H1 (cell line): ENCODE measurements around the gene ARHGAP8. TPM values are rescaled to one million over a fixed set of nuclear protein-coding genes. Genes with fewer than 3 reads are reported as not detected.

Experiments used
- polyA plus RNA-seq, 7 experiments: library from polyadenylated mRNA; depleted of rRNA in 3 of 7; stranded (reverse) in 5 of 7; unstranded in 2 of 7; fragments of >200 nt in 5 of 7; fragments of 200-250 nt in 2 of 7; gene quantifications; 1 replicate in 5 of 7; 2 replicates in 1 of 7; 4 replicates in 1 of 7; pipeline versions ENCODE4 v1.2.1 to v1.2.3, GENCODE V29; 2011 to 2013; ENCODE audit warnings: missing spikeins in 2 of 7, mixed read lengths in 2 of 7
- total RNA-seq: library from RNA; stranded (reverse); fragmentation: NEBNext Ultra II Directional; extraction: Animal tissue kit (Norgen Biotek cat#: 25700); gene quantifications from 2 replicates; pipeline ENCODE4 v1.2.1, GENCODE V29; 2021
- TF ChIP-seq, protein P1 (sequence below): fragments of 300-600 bp; sonication (generic); IDR thresholded peaks from 2 replicates; pipeline ENCODE4 v1.7.1; 2012; ENCODE audit warnings: low read length, moderate library complexity, mild to moderate bottlenecking, inconsistent platforms; ENCODE audit not compliant: insufficient replicate concordance

ARHGAP8 gene
- total and polyA plus RNA-seq, 2 of the 8 experiments (the other 6 are each of a cell fraction or from before 2014, with no cell fraction given): 35.6 to 47.7 TPM

DNA sequence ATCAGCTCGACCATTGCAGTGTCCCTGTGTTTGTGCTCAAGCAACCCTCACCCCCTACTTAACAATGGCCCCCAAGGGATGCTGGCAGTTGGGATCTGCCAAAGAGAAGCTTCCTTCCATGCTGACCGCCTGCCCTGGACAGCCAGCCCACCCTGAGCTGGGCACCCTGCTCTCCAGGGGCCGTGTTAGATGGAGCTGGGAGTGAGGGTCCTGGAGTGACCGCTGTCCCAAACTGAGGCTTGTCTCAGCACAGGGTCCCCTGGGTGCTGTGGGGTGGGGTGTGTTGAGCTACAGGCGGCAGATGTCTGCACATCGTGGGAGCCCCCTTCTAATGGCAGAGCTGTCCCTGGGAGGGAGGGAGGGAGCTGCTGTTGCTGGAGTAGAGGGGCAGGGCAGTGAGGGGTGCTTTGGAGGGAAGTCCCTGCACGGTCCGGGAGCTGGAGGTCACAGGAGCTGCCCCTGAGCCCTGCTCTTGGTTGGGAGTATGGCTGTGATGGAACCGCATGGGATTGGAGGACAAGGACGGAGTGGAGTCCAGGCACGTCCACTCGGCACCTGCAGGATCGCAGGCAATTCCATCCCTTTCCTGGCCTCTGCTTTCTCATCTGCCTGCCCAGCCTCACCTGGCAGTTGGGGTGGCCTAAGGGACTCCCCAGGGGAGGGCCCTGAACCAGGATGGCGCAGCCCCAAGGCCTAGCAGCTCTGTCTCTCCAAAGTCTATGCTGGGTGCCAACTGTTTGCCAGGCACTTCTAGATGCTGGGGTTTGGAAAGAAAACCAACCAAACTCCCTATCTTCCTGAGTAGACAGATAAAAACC lies 126.3 kb downstream of the ARHGAP8 start (continued):
- TF ChIP-seq, protein P1, sequence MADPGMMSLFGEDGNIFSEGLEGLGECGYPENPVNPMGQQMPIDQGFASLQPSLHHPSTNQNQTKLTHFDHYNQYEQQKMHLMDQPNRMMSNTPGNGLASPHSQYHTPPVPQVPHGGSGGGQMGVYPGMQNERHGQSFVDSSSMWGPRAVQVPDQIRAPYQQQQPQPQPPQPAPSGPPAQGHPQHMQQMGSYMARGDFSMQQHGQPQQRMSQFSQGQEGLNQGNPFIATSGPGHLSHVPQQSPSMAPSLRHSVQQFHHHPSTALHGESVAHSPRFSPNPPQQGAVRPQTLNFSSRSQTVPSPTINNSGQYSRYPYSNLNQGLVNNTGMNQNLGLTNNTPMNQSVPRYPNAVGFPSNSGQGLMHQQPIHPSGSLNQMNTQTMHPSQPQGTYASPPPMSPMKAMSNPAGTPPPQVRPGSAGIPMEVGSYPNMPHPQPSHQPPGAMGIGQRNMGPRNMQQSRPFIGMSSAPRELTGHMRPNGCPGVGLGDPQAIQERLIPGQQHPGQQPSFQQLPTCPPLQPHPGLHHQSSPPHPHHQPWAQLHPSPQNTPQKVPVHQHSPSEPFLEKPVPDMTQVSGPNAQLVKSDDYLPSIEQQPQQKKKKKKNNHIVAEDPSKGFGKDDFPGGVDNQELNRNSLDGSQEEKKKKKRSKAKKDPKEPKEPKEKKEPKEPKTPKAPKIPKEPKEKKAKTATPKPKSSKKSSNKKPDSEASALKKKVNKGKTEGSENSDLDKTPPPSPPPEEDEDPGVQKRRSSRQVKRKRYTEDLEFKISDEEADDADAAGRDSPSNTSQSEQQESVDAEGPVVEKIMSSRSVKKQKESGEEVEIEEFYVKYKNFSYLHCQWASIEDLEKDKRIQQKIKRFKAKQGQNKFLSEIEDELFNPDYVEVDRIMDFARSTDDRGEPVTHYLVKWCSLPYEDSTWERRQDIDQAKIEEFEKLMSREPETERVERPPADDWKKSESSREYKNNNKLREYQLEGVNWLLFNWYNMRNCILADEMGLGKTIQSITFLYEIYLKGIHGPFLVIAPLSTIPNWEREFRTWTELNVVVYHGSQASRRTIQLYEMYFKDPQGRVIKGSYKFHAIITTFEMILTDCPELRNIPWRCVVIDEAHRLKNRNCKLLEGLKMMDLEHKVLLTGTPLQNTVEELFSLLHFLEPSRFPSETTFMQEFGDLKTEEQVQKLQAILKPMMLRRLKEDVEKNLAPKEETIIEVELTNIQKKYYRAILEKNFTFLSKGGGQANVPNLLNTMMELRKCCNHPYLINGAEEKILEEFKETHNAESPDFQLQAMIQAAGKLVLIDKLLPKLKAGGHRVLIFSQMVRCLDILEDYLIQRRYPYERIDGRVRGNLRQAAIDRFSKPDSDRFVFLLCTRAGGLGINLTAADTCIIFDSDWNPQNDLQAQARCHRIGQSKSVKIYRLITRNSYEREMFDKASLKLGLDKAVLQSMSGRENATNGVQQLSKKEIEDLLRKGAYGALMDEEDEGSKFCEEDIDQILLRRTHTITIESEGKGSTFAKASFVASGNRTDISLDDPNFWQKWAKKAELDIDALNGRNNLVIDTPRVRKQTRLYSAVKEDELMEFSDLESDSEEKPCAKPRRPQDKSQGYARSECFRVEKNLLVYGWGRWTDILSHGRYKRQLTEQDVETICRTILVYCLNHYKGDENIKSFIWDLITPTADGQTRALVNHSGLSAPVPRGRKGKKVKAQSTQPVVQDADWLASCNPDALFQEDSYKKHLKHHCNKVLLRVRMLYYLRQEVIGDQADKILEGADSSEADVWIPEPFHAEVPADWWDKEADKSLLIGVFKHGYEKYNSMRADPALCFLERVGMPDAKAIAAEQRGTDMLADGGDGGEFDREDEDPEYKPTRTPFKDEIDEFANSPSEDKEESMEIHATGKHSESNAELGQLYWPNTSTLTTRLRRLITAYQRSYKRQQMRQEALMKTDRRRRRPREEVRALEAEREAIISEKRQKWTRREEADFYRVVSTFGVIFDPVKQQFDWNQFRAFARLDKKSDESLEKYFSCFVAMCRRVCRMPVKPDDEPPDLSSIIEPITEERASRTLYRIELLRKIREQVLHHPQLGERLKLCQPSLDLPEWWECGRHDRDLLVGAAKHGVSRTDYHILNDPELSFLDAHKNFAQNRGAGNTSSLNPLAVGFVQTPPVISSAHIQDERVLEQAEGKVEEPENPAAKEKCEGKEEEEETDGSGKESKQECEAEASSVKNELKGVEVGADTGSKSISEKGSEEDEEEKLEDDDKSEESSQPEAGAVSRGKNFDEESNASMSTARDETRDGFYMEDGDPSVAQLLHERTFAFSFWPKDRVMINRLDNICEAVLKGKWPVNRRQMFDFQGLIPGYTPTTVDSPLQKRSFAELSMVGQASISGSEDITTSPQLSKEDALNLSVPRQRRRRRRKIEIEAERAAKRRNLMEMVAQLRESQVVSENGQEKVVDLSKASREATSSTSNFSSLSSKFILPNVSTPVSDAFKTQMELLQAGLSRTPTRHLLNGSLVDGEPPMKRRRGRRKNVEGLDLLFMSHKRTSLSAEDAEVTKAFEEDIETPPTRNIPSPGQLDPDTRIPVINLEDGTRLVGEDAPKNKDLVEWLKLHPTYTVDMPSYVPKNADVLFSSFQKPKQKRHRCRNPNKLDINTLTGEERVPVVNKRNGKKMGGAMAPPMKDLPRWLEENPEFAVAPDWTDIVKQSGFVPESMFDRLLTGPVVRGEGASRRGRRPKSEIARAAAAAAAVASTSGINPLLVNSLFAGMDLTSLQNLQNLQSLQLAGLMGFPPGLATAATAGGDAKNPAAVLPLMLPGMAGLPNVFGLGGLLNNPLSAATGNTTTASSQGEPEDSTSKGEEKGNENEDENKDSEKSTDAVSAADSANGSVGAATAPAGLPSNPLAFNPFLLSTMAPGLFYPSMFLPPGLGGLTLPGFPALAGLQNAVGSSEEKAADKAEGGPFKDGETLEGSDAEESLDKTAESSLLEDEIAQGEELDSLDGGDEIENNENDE: no peak
